OCI-LY7 (cell line): Measurements from ENCODE around the gene DHRS4L2.
"Not testable (repeated sequence)": the region's sequence is repeated elsewhere in the genome, so short reads cannot be mapped to it uniquely, and the experiment has no call there.

Experiments used
- CTCF ChIP-seq: fragments of 200-600 bp; sonication (generic); conservative IDR thresholded peaks from 2 replicates; pipeline ENCODE4 v1.5.1; 2014; ENCODE audit warnings: mild to moderate bottlenecking, antibody characterized with exemption, low read length, moderate library complexity, mixed read lengths
- EZH2phosphoT487 ChIP-seq: fragments of 200-600 bp; sonication (generic); IDR thresholded peaks from 2 replicates; pipeline ENCODE4 v1.6.1; 2018; ENCODE audit warnings: low read depth, borderline replicate concordance, mild to moderate bottlenecking, mixed run types, antibody characterized with exemption, low read length, moderate library complexity, mixed read lengths

- not testable (repeated sequence) for TF ChIP-seq CTCF, EZH2phosphoT487
These were observed 35.6 kb upstream of the DHRS4L2 start for GRCh38 chr14:23953116-23953463.
